ENCODE results near the gene SLC29A4.
"Not testable (repeated sequence)": the region's sequence is repeated elsewhere in the genome, so short reads cannot be mapped to it uniquely, and the experiment has no call there.

Gene SLC29A4

DNA sequence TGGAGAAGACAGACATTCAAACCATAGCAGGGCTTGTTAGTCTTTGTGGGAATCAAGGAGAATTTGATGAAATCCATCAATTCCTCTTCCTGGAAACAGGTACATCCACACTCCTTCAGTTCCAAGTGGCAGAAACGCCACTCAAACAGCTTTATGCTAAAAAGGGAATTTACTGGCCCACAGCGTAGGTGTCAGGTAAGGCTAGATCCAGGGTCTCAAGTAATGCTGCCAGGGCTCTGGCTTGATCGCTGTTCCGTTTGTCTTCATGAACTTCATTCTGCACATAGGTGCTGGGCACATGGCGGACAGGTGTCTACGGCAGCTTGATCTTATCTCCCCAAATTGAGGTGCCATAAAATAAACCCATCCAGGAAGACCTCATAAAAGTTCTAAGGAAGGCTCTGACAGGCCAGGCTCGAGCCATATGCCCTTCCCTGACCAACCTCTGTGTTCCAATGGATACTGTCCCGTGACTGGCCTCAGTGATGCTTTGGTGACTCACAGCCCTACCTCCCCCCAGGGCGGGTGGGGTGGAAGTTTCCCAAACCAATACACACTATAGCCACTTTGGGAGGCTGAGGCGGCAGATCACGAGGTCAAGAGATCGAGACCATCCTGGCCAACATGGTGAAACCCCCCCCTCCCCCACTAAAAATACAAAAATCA, 12.6 kb upstream of the SLC29A4 start:
- not testable (repeated sequence) for H3K27ac ChIP-seq (ENCODE audit: low read length); H3K9me3 ChIP-seq (ENCODE audit: insufficient read depth, low read length); H4K20me1 ChIP-seq (ENCODE audit: insufficient read depth, low read length); H3K79me2 ChIP-seq (ENCODE audit: low read length); H3K9ac ChIP-seq (ENCODE audit: low read length); H3K4me2 ChIP-seq (ENCODE audit: low read length); H3K4me3 ChIP-seq (ENCODE audit: low read length); H3K36me3 ChIP-seq (replicated peaks; ENCODE audit: low read depth, low read length); H3K27me3 ChIP-seq (ENCODE audit: low read depth, low read length); H2AFZ ChIP-seq (ENCODE audit: low read depth, low read length); H3K4me1 ChIP-seq (ENCODE audit: low read length)

- TF ChIP-seq EZH2phosphoT487 (IDR thresholded peaks at IDR 0.05; ENCODE audit: low read depth): no peak
- TF ChIP-seq, protein P1, sequence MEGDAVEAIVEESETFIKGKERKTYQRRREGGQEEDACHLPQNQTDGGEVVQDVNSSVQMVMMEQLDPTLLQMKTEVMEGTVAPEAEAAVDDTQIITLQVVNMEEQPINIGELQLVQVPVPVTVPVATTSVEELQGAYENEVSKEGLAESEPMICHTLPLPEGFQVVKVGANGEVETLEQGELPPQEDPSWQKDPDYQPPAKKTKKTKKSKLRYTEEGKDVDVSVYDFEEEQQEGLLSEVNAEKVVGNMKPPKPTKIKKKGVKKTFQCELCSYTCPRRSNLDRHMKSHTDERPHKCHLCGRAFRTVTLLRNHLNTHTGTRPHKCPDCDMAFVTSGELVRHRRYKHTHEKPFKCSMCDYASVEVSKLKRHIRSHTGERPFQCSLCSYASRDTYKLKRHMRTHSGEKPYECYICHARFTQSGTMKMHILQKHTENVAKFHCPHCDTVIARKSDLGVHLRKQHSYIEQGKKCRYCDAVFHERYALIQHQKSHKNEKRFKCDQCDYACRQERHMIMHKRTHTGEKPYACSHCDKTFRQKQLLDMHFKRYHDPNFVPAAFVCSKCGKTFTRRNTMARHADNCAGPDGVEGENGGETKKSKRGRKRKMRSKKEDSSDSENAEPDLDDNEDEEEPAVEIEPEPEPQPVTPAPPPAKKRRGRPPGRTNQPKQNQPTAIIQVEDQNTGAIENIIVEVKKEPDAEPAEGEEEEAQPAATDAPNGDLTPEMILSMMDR (IDR thresholded peaks at IDR 0.05; ENCODE audit: low read depth, low read length): no peak
- H3K36me3 ChIP-seq (replicated peaks; ENCODE audit: low read depth, low read length): no peaks in the 10 kb centered on the region
- H4K20me1 ChIP-seq (ENCODE audit: insufficient read depth, low read length): no peaks in the 10 kb centered on the region
- no peak overlapping the region for H2AFZ ChIP-seq (ENCODE audit: low read depth, low read length)
- H3K4me3 ChIP-seq (ENCODE audit: low read length): no peak overlapping the region
- H3K27me3 ChIP-seq (ENCODE audit: low read depth, low read length): no peaks in the 10 kb centered on the region
- no peak overlapping the region for H3K4me2 ChIP-seq (ENCODE audit: low read length)
- H3K9ac ChIP-seq (ENCODE audit: low read length): no peak overlapping the region
- H3K4me1 ChIP-seq (ENCODE audit: low read length): no peaks in the 10 kb centered on the region
- H3K27ac ChIP-seq (ENCODE audit: low read length): no peak overlapping the region
- no peaks in the 10 kb centered on the region for H3K79me2 ChIP-seq (ENCODE audit: low read length)
- no peaks in the 10 kb centered on the region for H3K9me3 ChIP-seq (ENCODE audit: insufficient read depth, low read length)
Measured at GRCh38 chr7:5270788-5271187, 12.0 kb upstream of the SLC29A4 start.

DNA sequence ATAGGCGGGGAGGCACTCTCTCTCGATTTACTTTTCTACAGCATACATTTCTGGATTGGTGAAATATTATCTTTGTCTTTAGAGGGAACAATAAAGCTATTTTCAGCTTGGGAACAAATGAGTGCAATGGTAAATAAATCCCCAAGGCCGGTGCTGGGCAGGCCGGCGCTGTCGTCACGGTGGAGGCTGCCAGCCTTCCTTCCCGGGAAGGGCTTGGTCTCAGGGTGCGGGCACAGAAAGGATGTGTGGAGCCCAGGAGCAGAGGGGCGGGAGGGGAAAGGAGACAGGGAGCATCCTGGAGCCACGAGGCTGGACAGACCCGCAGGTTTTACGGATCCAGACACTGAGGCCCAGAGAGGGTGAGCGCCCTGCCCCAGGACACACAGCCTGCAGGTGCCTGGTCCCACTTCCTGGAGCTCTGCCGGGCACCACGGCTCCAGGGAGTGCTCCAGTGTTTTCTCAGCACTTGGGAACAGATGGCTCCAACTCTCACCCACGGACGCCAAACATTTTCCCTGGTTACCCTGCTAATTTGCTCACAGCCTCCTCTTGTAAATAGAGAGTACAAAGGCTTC, 8.8 kb upstream of the SLC29A4 start:
- H2AFZ ChIP-seq (ENCODE audit: low read depth, low read length); H3K27ac ChIP-seq (ENCODE audit: low read length); H3K4me2 ChIP-seq (ENCODE audit: low read length): not testable (repeated sequence)

GRCh38 chr7:5274441-5274840, 8.3 kb upstream of the SLC29A4 start:
- TF ChIP-seq, protein P1 (IDR thresholded peaks at IDR 0.05; ENCODE audit: low read depth, low read length): no peak
- no peak for TF ChIP-seq EZH2phosphoT487 (IDR thresholded peaks at IDR 0.05; ENCODE audit: low read depth)
- no peak overlapping the region for H3K9ac ChIP-seq (ENCODE audit: low read length)

More for the DNA sequence above, 8.8 kb upstream of the SLC29A4 start:
- not testable (repeated sequence) for H3K4me1 ChIP-seq (ENCODE audit: low read length); H3K9ac ChIP-seq (ENCODE audit: low read length); H3K36me3 ChIP-seq (replicated peaks; ENCODE audit: low read depth, low read length); H3K27me3 ChIP-seq (ENCODE audit: low read depth, low read length); H3K9me3 ChIP-seq (ENCODE audit: insufficient read depth, low read length); H4K20me1 ChIP-seq (ENCODE audit: insufficient read depth, low read length); H3K4me3 ChIP-seq (ENCODE audit: low read length); H3K79me2 ChIP-seq (ENCODE audit: low read length)

GRCh38 chr7:5274985-5275431, 7.7 kb upstream of the SLC29A4 start:
- not testable (repeated sequence) for H2AFZ ChIP-seq (ENCODE audit: low read depth, low read length); H3K79me2 ChIP-seq (ENCODE audit: low read length); H3K4me2 ChIP-seq (ENCODE audit: low read length); H3K27me3 ChIP-seq (ENCODE audit: low read depth, low read length); H3K27ac ChIP-seq (ENCODE audit: low read length); H3K9me3 ChIP-seq (ENCODE audit: insufficient read depth, low read length); H4K20me1 ChIP-seq (ENCODE audit: insufficient read depth, low read length); H3K4me1 ChIP-seq (ENCODE audit: low read length); H3K4me3 ChIP-seq (ENCODE audit: low read length); H3K36me3 ChIP-seq (replicated peaks; ENCODE audit: low read depth, low read length); H3K9ac ChIP-seq (ENCODE audit: low read length)

More at GRCh38 chr7:5274441-5274840, 8.3 kb upstream of the SLC29A4 start:
- Histone ChIP-seq H3K27ac (ENCODE audit: low read length) (no peak overlapping the region), H3K4me2 (ENCODE audit: low read length) (no peak overlapping the region), H3K36me3 (replicated peaks; ENCODE audit: low read depth, low read length) (no peaks in the 10 kb centered on the region), H3K4me1 (ENCODE audit: low read length) (no peaks in the 10 kb centered on the region), H3K4me3 (ENCODE audit: low read length) (no peak overlapping the region), H3K27me3 (ENCODE audit: low read depth, low read length) (no peaks in the 10 kb centered on the region), H3K79me2 (ENCODE audit: low read length) (no peaks in the 10 kb centered on the region), H4K20me1 (ENCODE audit: insufficient read depth, low read length) (no peaks in the 10 kb centered on the region), H3K9me3 (ENCODE audit: insufficient read depth, low read length) (no peaks in the 10 kb centered on the region), H2AFZ (ENCODE audit: low read depth, low read length) (no peak overlapping the region)

GRCh38 chr7:5275510-5275909, 7.2 kb upstream of the SLC29A4 start:
- H3K4me1 ChIP-seq (ENCODE audit: low read length): not testable (repeated sequence)

DNA sequence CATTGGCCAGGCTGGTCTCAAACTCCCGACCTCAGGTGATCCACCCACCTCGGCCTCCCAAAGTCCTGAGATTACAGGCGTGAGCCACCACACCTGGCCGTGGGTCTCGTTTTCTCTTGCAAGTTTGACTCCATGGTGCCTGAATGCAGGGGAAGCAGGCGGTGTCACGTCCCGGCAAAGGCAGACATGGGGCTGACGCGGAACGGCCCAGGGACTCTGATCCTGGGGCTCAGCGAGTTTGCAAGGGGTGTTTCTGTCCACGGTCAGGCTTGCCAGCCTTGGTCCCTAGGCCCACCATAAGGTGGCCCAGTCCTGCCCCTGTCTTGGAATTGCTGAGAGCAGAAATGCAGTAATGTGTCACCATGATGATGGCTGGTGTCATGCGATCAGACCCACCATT, 6.6 kb upstream of the SLC29A4 start:
- H3K4me1 ChIP-seq (ENCODE audit: low read length); H3K27me3 ChIP-seq (ENCODE audit: low read depth, low read length); H3K9me3 ChIP-seq (ENCODE audit: insufficient read depth, low read length); H2AFZ ChIP-seq (ENCODE audit: low read depth, low read length); H3K79me2 ChIP-seq (ENCODE audit: low read length); H3K4me3 ChIP-seq (ENCODE audit: low read length); H3K4me2 ChIP-seq (ENCODE audit: low read length); H3K9ac ChIP-seq (ENCODE audit: low read length); H3K27ac ChIP-seq (ENCODE audit: low read length); H4K20me1 ChIP-seq (ENCODE audit: insufficient read depth, low read length); H3K36me3 ChIP-seq (replicated peaks; ENCODE audit: low read depth, low read length): not testable (repeated sequence)

More at GRCh38 chr7:5275510-5275909, 7.2 kb upstream of the SLC29A4 start:
- H4K20me1 ChIP-seq (ENCODE audit: insufficient read depth, low read length); H3K9ac ChIP-seq (ENCODE audit: low read length); H3K4me2 ChIP-seq (ENCODE audit: low read length); H3K27me3 ChIP-seq (ENCODE audit: low read depth, low read length); H3K4me3 ChIP-seq (ENCODE audit: low read length); H3K27ac ChIP-seq (ENCODE audit: low read length); H3K79me2 ChIP-seq (ENCODE audit: low read length); H2AFZ ChIP-seq (ENCODE audit: low read depth, low read length); H3K9me3 ChIP-seq (ENCODE audit: insufficient read depth, low read length); H3K36me3 ChIP-seq (replicated peaks; ENCODE audit: low read depth, low read length): not testable (repeated sequence)

Data from OCI-LY3 (cell line).